NCI-H446 (cell line): Measurements from ENCODE around the gene DBP.
"Not testable (repeated sequence)": the region's sequence is repeated elsewhere in the genome, so short reads cannot be mapped to it uniquely, and the experiment has no call there.

Experiments
- DNase-seq, 2 experiments: peaks; one replicate each; lab custom pipeline; 2025; lab: John Stamatoyannopoulos, UW

DBP gene

DNA sequence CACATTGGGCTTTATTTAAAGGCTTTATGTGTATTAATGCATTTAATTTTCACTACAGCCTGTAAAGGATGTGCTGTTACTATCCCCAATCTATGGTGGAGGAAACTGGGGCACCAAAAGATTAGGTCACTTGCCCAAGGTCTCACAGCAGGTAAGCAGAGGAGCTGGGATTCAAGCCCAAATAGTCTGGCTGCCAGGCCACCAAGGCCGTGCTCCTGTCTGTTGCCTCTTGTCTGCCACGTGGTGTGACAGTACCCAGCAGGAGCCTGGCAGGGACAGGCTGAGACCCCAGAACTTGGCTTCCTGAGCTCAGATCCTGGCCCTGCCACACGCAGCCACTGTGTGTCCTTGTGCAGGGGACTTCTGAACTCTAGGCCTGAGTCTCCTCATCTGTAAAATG is 31.2 kb upstream of the DBP start:
- no peak for DNase-seq

DNA sequence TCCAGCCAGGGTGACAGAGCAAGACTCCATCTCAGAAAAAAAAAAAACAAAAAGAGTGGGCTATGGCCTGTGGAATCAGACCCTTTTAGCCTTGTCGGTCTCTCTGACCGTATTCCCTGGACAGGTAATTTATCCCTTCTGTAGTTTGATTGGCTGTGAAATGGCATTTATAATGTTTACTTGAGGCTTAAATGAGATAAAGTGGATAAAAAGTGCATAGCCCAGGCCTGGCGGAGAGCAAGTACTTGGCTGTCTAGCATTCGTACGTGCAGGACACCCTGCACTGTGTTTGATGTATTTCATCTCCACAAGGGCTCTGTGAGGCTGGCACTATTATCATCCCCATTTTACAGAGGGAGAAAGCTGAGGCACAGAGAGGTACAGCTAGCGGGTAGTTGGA is 28.6 kb upstream of the DBP start:
- DNase-seq, result no peak

DNA sequence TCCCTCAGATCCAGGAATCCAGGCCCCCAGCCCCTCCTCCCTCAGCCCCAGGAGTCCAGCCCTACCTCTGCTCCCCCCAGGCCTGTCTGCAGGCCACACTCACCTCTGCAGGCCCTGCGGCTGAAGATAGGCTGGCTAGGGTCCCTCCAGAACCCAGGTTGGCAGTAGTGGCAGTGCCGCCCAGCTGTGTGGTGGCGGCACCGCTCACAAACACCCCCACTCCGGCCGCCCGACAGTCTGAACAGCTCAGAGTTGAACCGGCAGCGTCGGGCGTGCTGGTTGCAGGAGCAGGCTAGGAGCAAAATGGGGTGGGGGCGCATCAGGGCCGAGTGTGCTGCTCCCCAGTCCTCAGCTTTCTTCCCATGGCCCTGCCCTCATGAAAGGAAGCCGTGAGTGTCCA is 27.3 kb upstream of the DBP start:
- no peak for DNase-seq

DNA sequence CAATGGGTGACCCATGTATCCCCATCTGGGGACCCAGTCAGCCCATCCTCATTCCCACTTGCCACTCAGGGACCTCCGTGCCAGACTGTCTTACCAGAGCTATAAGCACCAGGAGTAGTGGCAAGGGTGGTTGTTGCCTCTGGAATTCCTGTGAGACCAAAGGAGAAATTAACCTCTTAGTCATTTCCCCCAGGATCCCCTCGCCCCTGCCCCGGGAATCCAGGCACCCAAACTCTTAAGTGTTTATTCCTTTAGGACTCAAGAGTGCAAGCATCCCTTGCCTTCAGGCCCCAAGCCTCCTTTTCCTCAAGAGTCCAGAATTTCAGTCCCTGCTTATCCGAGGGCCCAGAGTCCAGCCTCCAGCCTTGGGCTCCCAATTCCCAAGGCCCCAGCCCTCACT is 26.5 kb upstream of the DBP start:
- DNase-seq, result no peak

DNA sequence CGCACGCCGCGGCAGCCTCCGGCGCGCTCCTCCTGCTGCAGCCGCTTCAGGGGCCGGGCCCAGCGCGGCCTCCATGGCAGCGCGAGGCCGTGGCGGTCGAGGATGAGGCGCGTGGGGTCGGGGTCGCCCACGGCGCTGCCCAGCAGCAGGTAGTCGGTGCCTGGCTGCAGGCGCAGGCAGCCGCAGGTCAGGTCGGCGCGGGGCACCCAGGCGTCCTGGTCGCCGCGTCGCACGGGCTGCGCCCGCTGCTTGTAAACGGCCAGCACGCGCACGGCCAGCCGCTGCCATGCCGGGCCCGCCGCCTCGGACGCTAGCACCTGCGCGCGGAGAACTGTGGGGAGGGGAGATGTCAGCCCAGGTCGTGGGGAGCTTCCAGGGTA is 24.5 kb upstream of the DBP start:
- no peak for DNase-seq

DNA sequence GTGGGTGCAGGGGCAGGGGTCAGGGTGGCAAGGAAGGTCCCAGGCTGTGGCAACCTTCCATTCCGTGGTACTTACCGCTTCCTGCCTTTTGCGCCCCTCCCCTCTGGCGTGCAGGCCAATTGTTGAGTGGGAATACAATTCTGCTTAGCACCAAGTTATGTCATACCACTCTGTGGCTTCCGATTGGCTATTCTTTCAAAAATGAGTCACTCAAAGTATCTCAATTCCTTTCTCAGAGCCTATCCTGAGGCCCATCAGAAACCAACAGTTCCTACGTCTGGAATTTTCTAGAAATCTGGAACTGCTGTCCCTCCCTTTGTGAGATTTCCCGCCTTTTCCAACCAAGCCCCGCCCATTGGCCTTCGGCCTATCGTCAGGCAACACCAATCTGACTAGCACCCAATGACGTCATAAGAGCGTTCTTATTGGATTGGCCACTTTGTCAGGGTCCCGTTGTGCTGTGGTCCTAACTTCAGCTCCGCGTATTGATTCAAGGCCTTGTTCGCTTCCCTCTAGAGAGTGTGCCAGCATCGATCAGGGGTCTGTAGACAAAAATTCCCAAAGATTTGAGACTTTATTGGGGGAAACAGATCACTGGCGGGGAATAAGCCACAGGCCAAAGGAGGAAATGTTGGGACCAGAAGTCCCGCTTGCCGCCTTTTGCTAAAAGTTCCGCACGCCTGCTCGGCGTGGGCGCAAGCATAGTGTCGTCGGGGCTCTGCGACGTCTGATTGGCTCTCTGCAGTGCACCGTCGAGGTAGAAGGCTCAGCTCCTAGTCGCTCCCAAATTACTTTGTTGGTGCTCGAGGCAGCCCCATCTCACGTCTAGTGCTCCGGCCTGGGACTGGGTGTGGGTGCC is 23.9 kb upstream of the DBP start:
- DNase-seq, result peak; percentile 97 to 99

DNA sequence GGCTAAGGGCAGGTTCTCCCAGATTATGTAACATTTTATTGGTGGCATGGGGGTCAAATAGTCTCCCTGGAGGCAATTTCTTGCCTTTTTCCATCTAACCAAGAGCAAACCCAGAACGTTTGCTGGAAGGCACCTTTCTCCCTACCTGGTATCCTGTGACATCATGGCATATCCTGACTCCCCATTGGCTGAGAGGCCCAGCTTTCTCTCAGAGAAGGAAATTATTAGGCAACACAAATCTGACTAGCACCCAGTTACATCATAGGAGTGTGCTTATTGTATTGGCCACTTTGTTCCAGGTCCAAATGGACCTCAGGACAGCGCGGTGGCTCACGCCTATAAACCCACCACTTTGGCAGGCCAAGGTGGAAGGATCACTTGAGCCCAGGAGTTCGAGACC is 22.6 kb upstream of the DBP start:
- DNase-seq, result no peak

DNA sequence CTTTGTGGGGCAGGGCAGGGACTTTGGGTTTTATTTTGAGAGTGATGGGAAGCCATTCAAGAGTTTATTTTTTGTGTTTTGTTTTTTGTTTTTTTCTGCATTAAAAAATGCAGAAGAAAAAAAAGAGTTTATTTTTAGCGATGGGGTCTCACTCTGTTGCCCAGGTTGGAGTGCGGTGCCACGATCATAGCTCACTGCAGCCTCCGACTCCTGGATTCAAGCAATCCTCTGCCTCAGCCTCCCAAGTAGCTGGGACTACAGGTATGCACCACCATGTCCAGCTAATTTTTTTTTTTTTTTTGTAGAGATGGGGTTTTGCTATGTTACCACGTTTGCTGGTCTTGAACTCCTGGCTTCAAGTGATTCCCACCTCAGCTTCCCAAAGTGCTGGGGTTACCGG is 21.3 kb upstream of the DBP start:
- DNase-seq, result no peak

DNA sequence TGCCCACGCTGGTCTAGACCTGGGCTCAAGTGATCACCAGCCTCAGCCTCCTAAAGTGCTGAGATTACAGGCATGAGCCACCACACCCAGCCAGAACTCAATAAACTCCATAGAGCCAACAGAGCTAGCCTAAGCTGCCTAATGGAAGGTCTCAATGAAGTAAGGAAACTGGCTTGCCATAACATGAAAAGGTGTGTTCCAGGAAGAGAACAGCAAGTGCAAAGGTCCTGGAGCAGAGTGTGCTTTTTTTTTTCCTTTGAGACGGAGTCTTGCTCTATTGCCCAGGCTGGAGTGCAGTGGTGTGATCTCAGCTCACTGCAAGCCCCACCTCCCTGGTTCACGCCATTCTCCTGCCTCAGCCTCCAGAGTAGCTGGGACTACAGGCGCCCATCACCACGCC is 20.6 kb upstream of the DBP start:
- DNase-seq, result not testable (repeated sequence)

DNA sequence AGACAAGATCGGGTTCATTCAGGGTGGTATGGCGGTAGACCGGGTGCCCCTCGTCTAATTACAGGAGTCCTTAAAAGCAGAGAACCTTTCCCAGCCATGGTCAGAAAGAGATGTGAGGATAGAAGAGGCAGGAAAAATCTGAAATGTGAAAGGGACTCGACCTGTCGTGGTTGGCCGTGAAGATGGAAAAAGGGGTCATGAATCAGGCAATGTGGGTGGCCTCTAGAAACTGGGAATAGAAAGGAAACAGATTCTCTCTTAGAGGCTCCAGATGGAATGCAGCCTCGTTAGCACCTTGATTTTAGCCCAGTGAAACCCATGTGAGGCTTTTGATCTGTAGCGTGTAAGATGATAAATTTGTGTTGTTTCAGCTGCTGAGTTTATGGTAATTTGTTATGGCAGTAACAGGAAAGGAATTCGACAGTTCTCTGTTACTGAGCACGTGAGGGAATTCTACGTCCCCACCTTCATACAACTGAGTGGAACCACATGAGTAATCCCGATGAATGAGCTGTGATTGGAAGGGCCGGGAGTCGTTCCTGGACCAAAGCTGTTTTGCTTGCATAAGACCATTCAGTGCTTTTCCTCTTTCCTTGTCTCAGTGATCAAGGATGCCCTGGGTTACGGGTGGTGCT is 19.8 kb upstream of the DBP start:
- no peak for DNase-seq

DNA sequence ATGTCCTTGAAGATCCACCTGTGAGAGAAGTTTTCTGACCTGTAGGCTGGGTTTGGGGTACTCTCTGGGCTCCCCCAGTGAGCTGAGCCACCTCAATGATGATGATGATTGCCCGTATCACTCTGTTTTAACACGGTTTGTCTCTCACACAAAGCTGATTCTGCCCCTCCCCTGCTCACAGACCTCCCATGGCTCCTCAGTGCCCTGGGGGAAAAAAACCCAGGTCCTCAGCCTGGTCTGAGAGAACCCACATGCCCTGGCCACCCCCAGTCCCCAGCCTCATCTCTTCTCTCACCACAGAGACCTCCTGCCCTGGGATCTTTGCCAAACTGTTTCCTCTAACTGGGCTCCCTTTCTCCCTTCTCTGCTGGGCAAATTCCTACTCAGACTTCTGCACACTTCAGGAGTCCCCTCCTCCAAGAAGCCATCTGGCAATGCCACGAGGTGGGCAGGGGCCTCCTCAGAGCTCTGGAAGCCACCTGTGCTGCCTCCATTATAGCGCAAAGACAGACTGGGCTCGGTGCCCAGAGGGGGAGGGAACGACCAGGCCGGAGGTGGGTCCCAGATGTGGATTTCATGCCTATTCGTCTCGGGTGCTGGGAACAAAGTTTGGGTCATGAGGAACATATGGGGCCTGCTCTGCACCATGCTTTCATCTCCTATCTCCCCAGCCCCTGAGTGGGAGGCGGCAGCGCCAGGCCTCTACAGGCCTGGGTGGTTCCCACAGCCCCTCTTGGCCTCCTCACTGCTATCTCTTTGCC is 17.3 kb upstream of the DBP start:
- DNase-seq, result peak in 1 of 2 experiments; percentile 87

DNA sequence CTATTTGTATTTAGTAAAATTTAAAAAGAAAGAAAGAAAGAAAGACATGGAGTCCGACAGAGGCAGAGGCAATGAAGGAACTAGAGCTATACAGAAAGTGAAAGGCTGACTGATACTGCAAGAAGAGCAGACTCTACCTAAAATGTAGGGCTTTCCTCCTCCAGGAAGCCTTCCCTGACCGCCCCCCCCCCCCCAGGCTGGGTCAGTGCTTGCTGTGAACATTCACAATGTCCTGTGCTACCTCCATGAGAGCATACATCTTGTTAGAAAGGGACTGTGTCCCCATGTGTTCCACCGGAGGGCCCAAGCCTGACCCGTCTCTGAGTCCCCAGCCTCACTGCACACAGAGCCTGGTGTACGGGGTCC is 14.5 kb upstream of the DBP start:
- DNase-seq, result no peak

DNA sequence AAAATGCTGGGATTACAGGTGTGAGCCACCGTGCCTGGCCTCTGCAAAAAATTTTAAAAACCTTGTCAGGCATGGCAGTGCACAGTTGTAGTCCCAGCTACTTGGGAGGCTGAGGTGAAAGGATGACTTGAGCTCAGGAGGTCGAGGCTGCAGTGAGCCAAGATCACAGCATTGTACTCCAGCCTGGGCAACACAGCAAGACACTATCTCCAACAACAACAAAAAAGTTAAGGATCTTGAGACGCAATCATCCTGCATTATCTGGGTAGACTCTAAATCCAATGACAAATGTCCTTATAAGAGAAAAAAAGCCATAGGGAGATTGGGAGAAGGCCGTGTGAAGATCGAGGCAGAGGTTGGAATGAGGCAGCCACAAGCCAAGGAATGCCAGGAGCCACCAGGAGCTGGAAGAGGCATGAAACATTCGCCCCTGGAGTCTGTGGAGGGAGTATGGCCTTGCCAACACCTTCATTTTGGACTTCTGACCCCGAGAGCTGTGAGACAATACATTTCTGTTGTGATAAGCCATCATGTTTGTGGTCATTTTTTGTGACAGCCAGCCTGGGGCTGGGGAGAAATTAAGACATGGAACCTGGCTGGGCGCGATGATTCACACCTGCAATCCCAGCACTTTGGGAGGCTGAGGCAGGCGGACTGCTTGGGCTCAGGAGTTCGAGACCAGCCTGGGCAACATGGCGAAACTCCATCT is 13.9 kb upstream of the DBP start:
- no peak for DNase-seq

DNA sequence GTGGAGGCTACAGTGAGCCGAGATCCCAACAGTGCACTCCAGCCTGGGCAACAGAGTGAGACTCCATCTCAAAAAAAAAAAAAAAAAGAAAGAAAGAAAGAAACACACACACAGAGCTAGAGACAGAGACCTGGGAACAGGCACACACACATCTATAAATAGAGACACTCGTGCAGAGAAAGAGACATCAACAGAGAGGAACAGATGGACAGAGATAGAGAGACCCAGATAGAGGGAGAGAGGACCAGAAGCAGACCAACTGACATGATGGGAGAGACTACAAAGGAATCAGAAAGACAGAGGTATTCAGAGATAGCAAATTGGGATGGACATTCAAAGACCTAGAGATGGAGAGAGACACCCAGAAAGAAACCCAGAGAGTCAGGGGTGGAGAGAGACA is 11.0 kb upstream of the DBP start:
- DNase-seq, result no peak

DNA sequence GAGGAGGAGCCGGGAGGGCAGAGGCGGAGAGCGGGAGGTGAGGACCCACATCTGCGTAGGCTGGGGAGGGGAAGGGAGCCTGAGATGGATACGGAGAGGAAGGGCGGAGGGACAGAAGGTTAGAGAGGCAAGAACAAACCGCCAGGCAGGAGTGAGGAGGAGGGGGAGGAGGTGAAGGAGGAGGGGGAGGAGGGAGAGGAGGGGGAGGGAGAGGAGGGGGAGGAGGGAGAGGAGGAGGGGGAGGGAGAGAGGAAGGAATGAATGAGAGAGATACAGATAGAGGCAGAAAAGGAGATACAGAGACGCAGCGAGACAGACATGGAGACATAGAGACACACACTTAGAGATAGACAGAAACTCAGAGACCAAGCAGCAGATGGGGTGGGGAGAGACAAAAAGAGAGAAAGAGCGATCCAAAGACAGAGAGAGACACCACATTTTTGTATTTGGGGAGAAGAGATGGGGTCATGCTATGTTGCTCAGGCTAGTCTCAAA is 9.6 kb upstream of the DBP start:
- DNase-seq, result no peak

DNA sequence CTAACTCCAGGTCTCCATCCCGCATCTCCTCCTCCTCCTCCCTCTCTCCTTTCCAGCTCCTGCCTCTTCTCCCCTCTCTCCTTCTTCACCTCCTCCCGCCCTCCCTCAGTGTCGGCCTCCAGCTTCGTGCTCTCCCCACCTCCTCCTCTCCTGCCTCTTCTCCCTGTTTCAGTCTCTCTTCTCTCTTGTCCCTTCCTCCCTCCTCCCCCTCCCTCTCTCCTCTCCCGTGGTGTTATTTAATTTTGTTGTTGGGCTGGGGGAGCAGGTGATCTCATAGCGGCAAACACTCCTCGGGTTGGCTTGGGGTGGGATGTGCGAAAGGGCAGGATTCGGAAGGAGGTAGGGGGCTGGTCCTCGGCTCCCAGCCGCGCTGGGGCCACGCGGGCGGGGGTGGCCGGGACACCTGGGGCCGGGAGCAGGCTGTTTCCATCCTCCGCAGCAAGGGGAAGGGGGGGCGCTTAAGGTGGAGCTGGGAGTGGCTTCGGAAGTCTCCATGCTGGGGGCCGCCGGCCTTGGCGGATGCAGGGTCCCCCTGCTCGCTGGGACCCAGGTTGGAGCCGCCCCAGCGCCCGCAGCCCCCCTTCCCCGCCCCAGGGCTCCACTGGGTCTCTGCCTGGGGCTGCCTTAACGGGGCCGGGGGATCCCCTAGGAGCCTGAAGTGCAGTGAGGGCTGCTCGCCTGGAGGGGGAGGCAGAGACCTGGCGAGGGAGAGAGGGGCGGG is 9.0 kb upstream of the DBP start, which contains the start of gene CA11:
Gene CA11 (minus strand): TSS at position 187 of the 721 bp plus-strand sequence. CDS start 555 bp downstream, outside the sequence.
- DNase-seq, result peak; percentile 88 to 90

DNA sequence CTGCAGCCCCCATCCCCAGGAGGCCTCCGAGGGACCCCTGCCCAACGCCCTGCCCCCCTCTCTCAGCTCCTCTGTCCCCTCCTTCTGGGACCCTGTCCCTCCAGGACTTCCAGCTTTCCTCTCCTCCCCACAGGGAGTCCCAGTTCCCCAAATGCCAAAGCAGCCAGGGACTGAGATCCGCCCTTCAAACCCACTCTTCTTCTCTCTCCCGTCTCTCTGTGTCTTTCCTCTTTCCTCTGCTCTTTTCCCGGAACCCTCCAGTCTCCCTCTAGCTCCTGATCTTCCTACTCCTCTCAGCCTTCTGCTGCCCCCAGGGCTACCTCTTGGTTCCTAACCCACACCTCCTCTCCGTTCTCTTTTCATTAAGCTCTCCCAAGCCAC is 8.4 kb upstream of the DBP start:
- no peak for DNase-seq

DNA sequence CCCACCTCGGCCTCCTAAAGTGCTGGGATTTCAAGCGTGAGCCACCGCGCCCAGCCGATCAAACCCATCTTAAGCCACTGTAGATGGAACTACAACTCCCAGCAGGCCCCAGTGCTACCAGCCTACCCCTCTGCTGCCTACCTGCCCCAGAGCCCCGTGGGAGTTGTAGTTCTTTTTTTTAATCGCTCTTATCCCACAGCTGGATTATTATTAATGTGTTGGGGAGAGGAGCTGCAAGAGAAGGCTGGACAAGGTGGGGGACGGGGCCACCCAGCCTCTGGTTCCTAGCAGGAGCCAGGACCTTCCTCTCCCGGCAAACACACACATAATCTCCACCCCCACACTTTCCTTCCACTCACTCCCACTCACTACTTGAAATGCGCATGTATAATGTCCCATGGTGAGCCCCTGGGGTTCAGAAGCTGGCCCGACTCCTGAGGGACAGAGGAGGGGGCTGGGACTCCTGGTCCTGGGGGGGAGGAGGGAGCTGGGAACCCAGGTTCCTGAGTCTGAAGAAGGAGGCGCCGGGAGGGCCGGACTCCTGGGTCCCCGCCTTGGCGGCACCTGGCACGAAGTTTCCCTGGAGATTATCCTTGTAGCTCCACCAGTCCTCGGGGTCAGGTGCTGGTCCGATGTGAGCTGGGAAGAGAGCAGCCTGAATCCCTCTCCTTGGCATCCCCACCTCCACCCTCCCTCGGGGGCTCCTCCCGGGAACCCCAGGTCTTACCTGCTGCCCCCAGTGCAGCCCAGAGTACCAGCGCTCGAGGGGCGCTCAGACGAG is 7.8 kb upstream of the DBP start:
- DNase-seq, result peak; percentile 71 to 78

DNA sequence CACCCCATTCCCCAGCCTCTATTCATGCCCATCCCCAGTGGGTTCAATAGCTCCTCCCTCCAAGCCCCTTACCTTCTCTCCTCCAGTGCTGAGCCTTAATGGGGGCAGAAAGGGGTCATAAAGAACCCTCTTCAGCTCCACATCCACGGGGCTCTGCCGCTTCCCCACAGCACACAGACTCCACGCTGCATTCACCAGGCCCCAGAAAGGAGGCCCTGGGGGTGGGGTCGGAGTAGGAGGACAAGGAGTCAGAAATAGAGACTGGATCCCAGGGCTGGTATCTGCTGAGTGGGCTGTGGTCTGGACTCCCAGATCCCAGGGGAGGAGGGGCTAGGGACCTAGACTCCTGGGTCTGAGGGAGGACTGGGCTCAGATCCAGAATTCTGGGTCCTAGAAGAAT is 7.2 kb upstream of the DBP start:
- DNase-seq, result no peak

DNA sequence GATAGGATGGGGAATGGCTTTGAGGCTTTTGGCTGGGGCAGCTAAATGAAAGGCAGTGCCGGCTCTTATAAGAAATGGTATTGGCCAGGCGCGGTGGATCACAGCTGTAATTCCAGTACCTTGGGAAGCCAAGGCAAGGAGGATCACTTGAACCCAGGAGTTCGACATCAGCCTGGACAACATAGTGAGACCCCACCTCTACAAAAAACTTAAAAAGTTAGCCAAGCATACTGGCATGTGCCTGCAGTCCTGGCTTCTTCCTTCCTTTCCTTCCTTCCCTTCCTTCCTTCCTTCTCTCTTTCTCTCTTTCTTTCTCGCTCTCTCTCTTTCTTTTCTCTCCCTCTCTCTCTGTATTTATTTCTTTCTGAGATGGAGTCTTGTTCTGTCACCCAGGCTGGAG is 5.7 kb upstream of the DBP start:
- DNase-seq, result no peak

DNA sequence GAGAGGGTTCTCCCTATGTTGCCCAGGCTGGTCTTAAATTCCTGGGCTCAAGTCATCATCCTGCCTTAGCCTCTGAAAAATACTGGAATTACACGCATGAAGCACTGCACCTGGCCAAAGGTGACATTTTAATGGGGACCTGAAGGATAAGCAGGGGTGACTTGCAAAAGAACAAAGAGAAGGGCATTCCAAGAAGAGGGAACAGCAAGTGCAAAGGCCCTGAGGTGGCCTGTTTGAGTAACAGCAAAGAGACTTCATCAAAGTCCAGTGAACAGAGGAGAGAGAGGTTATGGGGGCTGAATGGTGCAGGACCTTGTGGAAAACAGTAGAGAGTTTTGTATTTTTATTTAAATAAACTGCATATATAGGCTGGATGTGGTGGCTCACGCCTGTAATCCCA is 4.7 kb upstream of the DBP start:
- no peak for DNase-seq
